AG10803 (cell line): ENCODE data around the gene MAP10.

ENCODE experiments used
- DNase-seq: peaks from one replicate; pipeline ENCODE4 v3.0.0; 2010; ENCODE audit warnings: low read depth
- H3K4me3 ChIP-seq: 2 replicates; pipeline ENCODE4 v1.5.1; 2011; ENCODE audit warnings: mild to moderate bottlenecking, low read length, control low read depth
- CTCF ChIP-seq: conservative IDR thresholded peaks from 2 replicates; pipeline ENCODE4 v1.5.1; 2011; ENCODE audit warnings: mild to moderate bottlenecking, low read length, control low read depth, inconsistent platforms

Gene MAP10

GRCh38 chr1:232805269-232806185 lies at the start of gene MAP10:
MAP10 (plus strand) TSS chr1:232805416; CDS start chr1:232805450, 34 bp downstream.
- DNase-seq: peak; percentile 74
- peak within 1 kb of the TSS; percentile 74 for H3K4me3 ChIP-seq
- no peak for TF ChIP-seq CTCF

GRCh38 chr1:232764458-232765251 lies 40.6 kb upstream of the MAP10 start:
- TF ChIP-seq CTCF: no peak
- DNase-seq: peak; percentile 25
- H3K4me3 ChIP-seq: no peak overlapping the region

GRCh38 chr1:232765542-232765941 lies 39.7 kb upstream of the MAP10 start:
- no peak overlapping the region for H3K4me3 ChIP-seq
- TF ChIP-seq CTCF: no peak
- peak; percentile 20 for DNase-seq

- DNase-seq: peak; percentile 10
Measured at GRCh38 chr1:232766241-232766890, 38.9 kb upstream of the MAP10 start.

GRCh38 chr1:232766904-232767303 lies 38.3 kb upstream of the MAP10 start:
- no peak for DNase-seq
- H3K4me3 ChIP-seq: no peak overlapping the region
- TF ChIP-seq CTCF: no peak

More at GRCh38 chr1:232766241-232766890, 38.9 kb upstream of the MAP10 start:
- TF ChIP-seq CTCF: no peak
- no peak overlapping the region for H3K4me3 ChIP-seq

GRCh38 chr1:232767305-232768074 lies 37.7 kb upstream of the MAP10 start:
- H3K4me3 ChIP-seq: no peak overlapping the region
- TF ChIP-seq CTCF: no peak
- DNase-seq: peak; percentile 90
